Measurements from ENCODE around the gene GALK1. TPM values are rescaled to one million over a fixed set of nuclear protein-coding genes. Genes with fewer than 3 reads are reported as not detected.
A peak's percentile ranks its signal among the peaks of the same experiment; 100 is the strongest.

The GALK1 gene
- total RNA-seq = 36.7 and 62.8 TPM in 2 replicates
- polyA plus RNA-seq = 8.6 and 10.2 TPM in 2 replicates
- 27.6 and 29.4 TPM in 2 replicates for polyA plus RNA-seq (2012)
- 8.6 and 15.0 TPM in 2 replicates for polyA minus RNA-seq (ENCODE audit: low replicate concordance)

DNA sequence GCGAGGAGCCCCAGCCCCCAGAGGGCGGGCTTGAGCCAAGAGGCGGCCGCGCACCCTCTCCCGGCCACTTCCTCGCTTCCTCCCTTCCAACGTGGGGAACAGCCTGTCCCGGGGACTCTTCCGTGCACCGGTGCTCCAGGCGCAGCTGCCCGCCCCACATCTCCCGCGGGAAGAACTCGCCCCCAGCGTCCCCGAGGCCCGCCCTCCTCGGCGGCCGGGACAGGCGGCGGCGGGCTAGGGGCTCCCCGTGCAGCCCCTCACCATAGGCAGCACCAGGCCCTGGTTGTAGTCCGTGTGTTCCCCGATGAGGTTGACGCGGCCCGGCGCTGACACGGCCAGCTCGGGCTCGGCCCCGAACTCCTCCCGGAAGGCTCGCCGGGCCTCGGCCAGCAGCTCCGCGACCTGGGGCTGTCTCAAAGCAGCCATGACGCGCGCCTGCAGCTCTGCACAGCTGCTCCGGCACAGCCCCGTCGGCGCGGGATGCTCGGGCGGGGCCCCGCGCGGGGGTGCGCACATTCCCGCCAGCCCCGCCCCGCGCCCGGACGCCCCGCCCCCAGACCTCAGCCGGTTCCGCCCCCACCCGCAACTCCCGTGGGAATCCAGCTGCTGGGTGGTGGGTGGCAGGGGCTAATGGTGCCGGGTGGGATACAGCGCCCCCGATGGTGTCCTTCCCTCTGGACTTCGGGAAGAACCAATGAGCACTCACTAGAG, at the start of gene GALK1:
GALK1 (minus strand) TSS at position 482 of the 711 bp plus-strand sequence; CDS start at position 426, 56 bp downstream.
- H3K4me1 ChIP-seq (ENCODE audit: control insufficient read depth, extremely low read depth, insufficient read depth, low read length) = peaks cover 8% of the 10 kb centered on the region
- H3K9ac ChIP-seq (ENCODE audit: insufficient read depth, low read length) = peak within 1 kb of the TSS; percentile 51
- H3K79me2 ChIP-seq (ENCODE audit: control insufficient read depth, insufficient read depth, low read length) = no peaks in the 10 kb centered on the region
- no peaks in the 10 kb centered on the region for H3K36me3 ChIP-seq (ENCODE audit: control insufficient read depth, insufficient read depth, low read length)
- TF ChIP-seq EZH2 (IDR thresholded peaks at IDR 0.05; ENCODE audit: low read length, missing control alignments) = no peak
- TF ChIP-seq, protein P1, sequence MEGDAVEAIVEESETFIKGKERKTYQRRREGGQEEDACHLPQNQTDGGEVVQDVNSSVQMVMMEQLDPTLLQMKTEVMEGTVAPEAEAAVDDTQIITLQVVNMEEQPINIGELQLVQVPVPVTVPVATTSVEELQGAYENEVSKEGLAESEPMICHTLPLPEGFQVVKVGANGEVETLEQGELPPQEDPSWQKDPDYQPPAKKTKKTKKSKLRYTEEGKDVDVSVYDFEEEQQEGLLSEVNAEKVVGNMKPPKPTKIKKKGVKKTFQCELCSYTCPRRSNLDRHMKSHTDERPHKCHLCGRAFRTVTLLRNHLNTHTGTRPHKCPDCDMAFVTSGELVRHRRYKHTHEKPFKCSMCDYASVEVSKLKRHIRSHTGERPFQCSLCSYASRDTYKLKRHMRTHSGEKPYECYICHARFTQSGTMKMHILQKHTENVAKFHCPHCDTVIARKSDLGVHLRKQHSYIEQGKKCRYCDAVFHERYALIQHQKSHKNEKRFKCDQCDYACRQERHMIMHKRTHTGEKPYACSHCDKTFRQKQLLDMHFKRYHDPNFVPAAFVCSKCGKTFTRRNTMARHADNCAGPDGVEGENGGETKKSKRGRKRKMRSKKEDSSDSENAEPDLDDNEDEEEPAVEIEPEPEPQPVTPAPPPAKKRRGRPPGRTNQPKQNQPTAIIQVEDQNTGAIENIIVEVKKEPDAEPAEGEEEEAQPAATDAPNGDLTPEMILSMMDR (conservative IDR thresholded peaks at IDR 0.05 in 1 of 2, IDR thresholded peaks at IDR 0.05 in 1 of 2; ENCODE audit: low read depth in 1 of 2, low read length in 2 of 2) = peak in 1 of 2 donors; percentile 7
- H3K27me3 ChIP-seq (ENCODE audit: control insufficient read depth, insufficient read depth, low read length) = no peaks in the 10 kb centered on the region
- no peaks in the 10 kb centered on the region for H3K9me3 ChIP-seq (ENCODE audit: control insufficient read depth, insufficient read depth, low read depth, low read length)
- H3K27ac ChIP-seq (ENCODE audit: insufficient read depth, low read length) = peak within 1 kb of the TSS; percentile 47
- peak within 1 kb of the TSS; percentile 46 to 81 (median 69) for H3K4me3 ChIP-seq (replicated peaks in 1 of 4; ENCODE audit: control extremely low read depth in 1 of 4, insufficient read depth in 1 of 4, low read depth in 3 of 4, low read length in 4 of 4)
- DNase-seq (ENCODE audit: low read depth in 2 of 2) = peak; percentile 62 to 64
- H3K4me2 ChIP-seq (ENCODE audit: extremely low read depth, insufficient read depth, low read length) = peak within 1 kb of the TSS; percentile 64
- H4K20me1 ChIP-seq (ENCODE audit: control insufficient read depth, extremely low read depth, insufficient read depth, low read length) = no peaks in the 10 kb centered on the region
- H2AFZ ChIP-seq (ENCODE audit: low read length) = peak within 1 kb of the TSS; percentile 80

DNA sequence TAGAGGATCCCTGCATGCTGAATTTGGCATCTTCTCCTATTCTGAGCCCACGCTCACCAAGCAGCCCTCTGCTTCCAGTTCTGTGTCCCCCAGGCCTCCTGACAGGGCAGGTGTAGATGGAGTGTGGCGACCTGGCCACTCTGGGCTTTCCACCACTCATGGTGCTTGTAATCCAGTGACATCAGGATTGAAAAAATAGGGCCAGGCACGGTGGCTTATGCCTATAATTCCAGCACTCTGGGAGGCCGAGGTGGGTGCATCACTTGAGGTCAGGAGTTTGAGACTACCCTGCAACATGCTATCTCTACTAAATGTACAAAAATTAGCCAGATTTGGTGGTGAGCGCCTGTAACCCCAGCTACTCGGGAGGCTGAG, 49.0 kb upstream of the GALK1 start:
- H2AFZ ChIP-seq (ENCODE audit: low read length) = no peak overlapping the region
- H3K4me2 ChIP-seq (ENCODE audit: extremely low read depth, insufficient read depth, low read length) = no peak overlapping the region
- H3K9me3 ChIP-seq (ENCODE audit: control insufficient read depth, insufficient read depth, low read depth, low read length) = no peaks in the 10 kb centered on the region
- H4K20me1 ChIP-seq (ENCODE audit: control insufficient read depth, extremely low read depth, insufficient read depth, low read length) = no peaks in the 10 kb centered on the region
- no peaks in the 10 kb centered on the region for H3K27me3 ChIP-seq (ENCODE audit: control insufficient read depth, insufficient read depth, low read length)
- peaks cover 24% of the 10 kb centered on the region for H3K36me3 ChIP-seq (ENCODE audit: control insufficient read depth, insufficient read depth, low read length)
- no peak overlapping the region for H3K9ac ChIP-seq (ENCODE audit: insufficient read depth, low read length)
- no peaks in the 10 kb centered on the region for H3K79me2 ChIP-seq (ENCODE audit: control insufficient read depth, insufficient read depth, low read length)
- TF ChIP-seq EZH2 (IDR thresholded peaks at IDR 0.05; ENCODE audit: low read length, missing control alignments) = no peak
- TF ChIP-seq, protein P1 (conservative IDR thresholded peaks at IDR 0.05 in 1 of 2, IDR thresholded peaks at IDR 0.05 in 1 of 2; ENCODE audit: low read depth in 1 of 2, low read length in 2 of 2) = no peak
- no peak overlapping the region for H3K4me3 ChIP-seq (replicated peaks in 1 of 4; ENCODE audit: control extremely low read depth in 1 of 4, insufficient read depth in 1 of 4, low read depth in 3 of 4, low read length in 4 of 4)
- DNase-seq (ENCODE audit: low read depth in 2 of 2) = no peak
- H3K4me1 ChIP-seq (ENCODE audit: control insufficient read depth, extremely low read depth, insufficient read depth, low read length) = peaks cover 5% of the 10 kb centered on the region
- no peak overlapping the region for H3K27ac ChIP-seq (ENCODE audit: insufficient read depth, low read length)

DNA sequence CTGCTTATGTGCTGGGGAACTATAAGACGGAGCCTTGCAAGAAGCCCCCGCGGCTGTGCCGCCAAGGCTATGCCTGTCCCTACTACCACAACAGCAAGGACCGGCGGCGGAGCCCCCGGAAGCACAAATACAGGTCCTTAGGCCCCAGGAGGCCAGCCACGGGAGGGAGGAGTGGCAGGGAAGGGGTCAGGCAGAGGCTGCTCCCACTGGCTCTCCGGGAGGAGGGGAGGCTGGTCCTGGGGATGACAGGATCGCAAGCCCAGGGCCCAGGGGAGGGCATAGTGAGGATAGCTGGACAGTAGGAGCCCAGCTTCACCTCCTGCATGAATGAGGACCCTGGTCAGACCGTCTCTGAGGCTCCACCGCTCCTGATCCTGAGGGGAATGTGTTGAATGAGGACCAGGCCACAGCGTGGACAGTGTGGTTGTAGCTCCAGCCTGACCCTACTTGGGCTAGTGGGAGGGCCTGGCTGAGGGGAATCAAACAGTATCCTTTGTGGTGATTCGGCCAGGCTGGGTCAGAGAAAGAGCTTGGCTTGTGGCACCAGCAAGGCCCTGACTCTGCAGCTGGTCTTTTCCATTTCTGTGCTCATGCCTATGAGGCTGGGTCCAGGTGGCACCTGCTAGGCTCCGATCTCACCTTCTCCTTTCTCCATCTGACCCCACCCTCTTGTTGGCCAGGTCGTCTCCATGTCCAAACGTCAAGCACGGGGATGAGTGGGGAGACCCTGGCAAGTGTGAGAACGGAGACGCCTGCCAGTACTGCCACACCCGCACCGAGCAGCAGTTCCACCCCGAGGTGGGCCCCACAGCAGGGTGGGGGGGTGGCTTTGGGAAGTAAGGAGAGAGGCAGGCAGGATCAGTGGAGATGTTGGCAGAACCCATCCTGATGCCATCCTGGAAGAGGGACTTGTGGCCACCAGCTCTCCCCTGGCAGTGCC, 48.4 kb upstream of the GALK1 start:
- peaks cover 5% of the 10 kb centered on the region for H3K4me1 ChIP-seq (ENCODE audit: control insufficient read depth, extremely low read depth, insufficient read depth, low read length)
- no peak overlapping the region for H3K4me3 ChIP-seq (replicated peaks in 1 of 4; ENCODE audit: control extremely low read depth in 1 of 4, insufficient read depth in 1 of 4, low read depth in 3 of 4, low read length in 4 of 4)
- no peaks in the 10 kb centered on the region for H3K79me2 ChIP-seq (ENCODE audit: control insufficient read depth, insufficient read depth, low read length)
- no peak overlapping the region for H3K4me2 ChIP-seq (ENCODE audit: extremely low read depth, insufficient read depth, low read length)
- TF ChIP-seq EZH2 (IDR thresholded peaks at IDR 0.05; ENCODE audit: low read length, missing control alignments) = no peak
- TF ChIP-seq, protein P1 (conservative IDR thresholded peaks at IDR 0.05 in 1 of 2, IDR thresholded peaks at IDR 0.05 in 1 of 2; ENCODE audit: low read depth in 1 of 2, low read length in 2 of 2) = no peak
- no peaks in the 10 kb centered on the region for H3K9me3 ChIP-seq (ENCODE audit: control insufficient read depth, insufficient read depth, low read depth, low read length)
- no peak for DNase-seq (ENCODE audit: low read depth in 2 of 2)
- H3K27ac ChIP-seq (ENCODE audit: insufficient read depth, low read length) = no peak overlapping the region
- H3K9ac ChIP-seq (ENCODE audit: insufficient read depth, low read length) = no peak overlapping the region
- no peaks in the 10 kb centered on the region for H4K20me1 ChIP-seq (ENCODE audit: control insufficient read depth, extremely low read depth, insufficient read depth, low read length)
- H2AFZ ChIP-seq (ENCODE audit: low read length) = no peak overlapping the region
- H3K27me3 ChIP-seq (ENCODE audit: control insufficient read depth, insufficient read depth, low read length) = no peaks in the 10 kb centered on the region
- peaks cover 24% of the 10 kb centered on the region for H3K36me3 ChIP-seq (ENCODE audit: control insufficient read depth, insufficient read depth, low read length)
